NCI-H510A (cell line): ENCODE measurements around the gene PRKAR1A.
"Not testable (repeated sequence)": the region's sequence is repeated elsewhere in the genome, so short reads cannot be mapped to it uniquely, and the experiment has no call there.

Experiments
- DNase-seq: peaks from one replicate; lab custom pipeline; 2025; lab: John Stamatoyannopoulos, UW

PRKAR1A gene

GRCh38 chr17:68511671-68512246 lies 471 bp upstream of the PRKAR1A start:
- DNase-seq, result peak; percentile 84

GRCh38 chr17:68512960-68513474 lies 787 bp downstream of the PRKAR1A start:
- DNase-seq, result no peak

DNA sequence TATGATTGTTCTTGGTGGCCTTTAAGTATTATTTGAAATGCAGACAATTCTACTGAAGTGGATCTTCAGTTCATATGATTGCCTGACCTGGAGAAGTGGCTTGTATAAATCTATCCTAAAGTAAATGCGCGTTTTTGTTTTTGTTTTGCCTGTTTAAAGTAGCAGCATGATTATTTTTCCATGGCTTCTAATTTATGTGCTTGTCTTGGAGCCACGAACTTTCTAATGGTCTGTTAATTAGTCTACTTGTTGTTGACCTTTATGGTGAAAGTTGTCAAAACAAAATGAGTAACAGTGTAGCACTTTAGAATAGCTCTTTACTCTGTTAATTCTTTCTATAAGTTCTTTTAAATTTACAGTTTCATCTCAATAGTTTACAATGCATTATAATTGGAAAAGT lies 1.7 kb downstream of the PRKAR1A start:
- DNase-seq, result no peak

DNA sequence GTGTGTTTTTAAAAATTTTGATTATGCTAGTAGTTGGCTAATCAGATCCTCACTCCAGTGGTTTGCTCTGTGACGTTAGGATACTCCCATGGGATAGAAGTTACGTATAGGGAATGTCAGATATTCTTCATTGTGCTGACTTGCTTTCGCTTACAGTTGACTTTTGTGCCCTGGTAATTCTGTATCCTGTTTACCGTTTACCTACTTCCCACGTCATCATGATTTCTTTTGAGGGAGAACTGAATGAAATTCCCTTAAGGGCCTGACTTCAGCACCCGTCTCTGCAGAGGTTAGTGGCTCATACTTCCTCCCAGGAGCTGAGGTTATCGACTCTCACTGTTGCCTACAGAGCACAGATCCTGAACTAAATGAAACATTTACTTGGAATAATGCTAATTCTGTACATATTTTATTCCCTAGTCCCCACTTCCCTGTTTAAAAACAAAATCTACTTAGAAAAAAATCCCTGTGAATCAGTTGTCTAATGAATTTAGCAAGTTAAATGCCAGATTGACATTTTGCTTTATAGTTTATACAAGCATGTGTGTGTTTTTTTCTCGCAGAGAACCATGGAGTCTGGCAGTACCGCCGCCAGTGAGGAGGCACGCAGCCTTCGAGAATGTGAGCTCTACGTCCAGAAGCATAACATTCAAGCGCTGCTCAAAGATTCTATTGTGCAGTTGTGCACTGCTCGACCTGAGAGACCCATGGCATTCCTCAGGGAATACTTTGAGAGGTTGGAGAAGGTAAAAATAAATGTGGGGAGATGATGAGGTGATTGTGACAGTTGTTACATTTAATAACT lies 2.8 kb downstream of the PRKAR1A start:
- DNase-seq, result no peak

DNA sequence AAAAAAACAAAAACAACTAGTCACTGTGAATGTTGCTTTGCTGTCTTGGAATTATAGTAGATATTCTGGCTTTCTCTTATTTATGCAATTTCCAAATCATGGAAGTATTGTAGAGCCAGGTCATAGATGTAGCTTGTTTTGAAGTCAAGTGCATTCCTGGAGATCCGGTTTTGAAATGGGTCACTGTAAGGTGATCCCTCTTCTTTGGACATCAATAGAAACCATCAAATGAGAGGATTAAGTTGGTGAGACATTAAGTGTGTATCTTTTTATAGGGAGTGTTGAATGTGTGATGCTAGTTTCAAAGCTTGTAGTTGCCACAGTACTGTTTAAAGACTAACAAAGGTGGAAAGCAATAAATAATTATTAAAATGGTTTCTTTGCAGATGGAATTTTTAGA lies 4.5 kb downstream of the PRKAR1A start:
- no peak for DNase-seq

DNA sequence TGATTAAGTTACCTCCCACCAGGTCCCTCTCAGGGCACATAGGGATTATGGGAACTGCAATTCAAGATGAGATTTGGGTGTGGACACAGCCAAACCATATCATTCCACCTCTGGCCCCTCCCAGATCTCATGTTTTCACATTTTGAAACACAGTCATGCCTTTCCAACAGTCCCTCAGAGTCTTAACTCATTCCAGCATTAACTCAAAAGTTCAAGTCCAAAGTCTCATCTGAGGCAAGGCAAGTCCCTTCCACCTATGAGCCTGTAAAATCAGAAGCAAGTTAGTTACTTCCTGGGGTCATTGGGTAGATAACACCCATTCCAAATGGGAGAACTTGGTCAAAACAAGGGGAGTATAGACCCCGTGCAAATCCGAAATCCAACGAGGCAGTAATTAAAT lies 5.4 kb downstream of the PRKAR1A start:
- not testable (repeated sequence) for DNase-seq

DNA sequence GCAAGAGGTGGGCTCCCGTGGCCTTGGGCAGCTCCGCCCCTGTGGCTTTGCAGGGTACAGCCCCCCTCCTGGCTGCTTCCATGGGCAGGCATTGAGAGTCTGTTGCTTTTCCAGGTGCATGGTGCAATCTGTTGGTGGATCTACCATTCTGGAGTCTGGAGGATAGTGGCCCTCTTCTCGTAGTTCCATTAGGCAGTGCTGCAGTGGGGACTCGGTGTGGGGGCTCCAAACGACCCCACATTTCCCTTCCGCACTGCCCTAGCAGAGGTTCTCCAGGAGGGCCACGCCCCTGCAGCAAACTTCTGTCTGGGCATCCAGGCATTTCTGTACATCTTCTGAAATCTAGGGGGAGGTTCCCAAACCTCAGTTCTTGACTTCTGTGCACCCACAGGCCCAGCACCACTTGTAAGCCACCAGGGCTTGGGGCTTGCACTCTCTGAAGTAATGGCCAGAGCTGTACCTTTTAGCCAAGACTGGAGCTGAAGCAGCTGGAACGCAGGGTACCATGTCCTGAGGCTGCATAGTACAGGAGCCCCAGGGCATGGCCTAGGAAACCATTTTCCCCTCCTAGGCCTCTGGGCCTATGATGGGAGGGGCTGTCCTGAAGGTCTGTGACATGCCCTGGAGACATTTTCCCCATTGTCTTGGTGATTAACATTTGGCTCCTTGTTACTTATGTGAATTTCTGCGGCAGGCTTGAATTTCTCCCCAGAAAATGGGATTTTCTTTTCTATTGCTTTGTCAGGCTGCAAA lies 6.0 kb downstream of the PRKAR1A start:
- no peak for DNase-seq

DNA sequence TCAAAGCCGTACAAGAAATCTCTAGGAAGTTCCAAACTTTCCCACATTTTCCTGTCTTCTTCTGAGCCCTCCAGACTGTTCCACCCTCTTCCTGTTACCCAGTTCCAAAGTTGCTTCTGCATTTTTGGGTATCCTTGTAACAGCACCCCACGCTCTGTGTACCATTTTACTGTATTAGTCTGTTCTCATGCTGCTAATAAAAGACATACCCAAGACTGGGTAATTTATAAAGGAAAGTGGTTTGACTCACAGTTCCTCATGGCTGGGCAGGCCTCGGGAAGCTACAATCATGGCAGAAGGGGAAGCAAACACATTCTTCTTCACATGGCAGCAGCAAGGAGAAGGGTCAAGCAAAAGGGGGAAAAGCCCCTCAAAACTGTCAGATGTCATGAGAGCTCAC lies 6.8 kb downstream of the PRKAR1A start:
- DNase-seq, result not testable (repeated sequence)

GRCh38 chr17:68519911-68520310 lies 7.7 kb downstream of the PRKAR1A start:
- DNase-seq, result no peak

- DNase-seq, result no peak
Observed at GRCh38 chr17:68522266-68522665, 10.0 kb downstream of the PRKAR1A start.

- DNase-seq, result no peak
Observed at GRCh38 chr17:68526548-68526947, 14.3 kb downstream of the PRKAR1A start.

- no peak for DNase-seq
Observed at GRCh38 chr17:68527314-68527713, 15.1 kb downstream of the PRKAR1A start.

DNA sequence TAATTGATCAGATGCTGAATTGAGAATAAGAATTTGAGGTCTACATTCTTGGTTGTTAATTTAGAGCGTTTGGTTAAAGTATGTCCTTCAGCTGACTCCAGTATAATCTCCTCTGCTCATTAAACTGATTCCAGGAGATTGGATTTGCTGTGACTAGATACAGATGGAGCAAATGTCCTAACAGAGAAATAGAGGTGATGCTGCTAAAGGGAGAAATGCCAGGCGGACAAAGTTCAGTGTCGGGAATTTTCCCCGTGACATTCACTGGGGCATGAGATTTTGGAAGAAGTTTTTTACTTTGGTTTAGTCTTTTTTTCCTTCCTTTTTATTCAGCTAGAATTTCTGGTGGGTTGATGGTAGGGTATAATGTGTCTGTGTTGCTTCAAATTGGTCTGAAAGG lies 19.0 kb downstream of the PRKAR1A start:
- DNase-seq, result no peak

GRCh38 chr17:68532826-68533225 lies 20.6 kb downstream of the PRKAR1A start:
- DNase-seq, result no peak

DNA sequence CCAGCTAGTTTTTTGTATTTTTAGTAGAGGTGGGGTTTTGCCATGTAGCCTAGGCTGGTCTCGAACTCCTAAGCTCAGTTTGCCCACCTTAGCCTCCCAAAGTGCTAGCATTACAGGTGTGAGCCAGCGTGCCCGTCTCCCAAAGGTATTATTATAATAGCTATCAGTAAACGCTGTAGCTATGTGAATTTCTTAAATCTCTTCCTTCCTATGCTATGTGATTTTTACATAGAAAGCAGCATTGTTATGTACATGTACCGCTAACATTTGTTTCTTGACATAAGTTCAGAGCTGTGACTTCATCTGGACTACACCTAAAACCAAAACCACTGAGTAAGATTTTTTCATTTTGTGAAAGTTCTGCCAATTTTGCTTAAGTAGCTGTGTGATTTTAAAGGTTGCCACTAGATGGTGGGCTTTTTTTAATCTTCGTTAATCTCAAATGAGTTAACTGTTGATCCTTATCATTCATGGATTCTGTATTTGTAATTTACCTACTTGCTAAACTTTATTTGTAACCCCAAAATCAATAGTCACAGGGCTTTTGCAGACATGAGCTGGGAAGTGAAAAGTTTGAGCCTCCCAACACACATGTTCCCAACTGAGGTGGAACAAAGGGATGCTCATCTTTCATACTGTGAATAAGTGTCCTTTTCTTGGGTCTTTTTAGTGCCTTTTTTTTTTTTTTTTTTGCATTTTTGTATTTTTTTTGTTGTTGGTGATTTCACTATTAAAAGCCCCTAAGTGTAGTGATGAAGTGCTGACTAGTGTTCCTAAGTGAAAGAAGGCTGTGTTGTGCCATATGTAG lies 21.9 kb downstream of the PRKAR1A start:
- DNase-seq, result no peak

DNA sequence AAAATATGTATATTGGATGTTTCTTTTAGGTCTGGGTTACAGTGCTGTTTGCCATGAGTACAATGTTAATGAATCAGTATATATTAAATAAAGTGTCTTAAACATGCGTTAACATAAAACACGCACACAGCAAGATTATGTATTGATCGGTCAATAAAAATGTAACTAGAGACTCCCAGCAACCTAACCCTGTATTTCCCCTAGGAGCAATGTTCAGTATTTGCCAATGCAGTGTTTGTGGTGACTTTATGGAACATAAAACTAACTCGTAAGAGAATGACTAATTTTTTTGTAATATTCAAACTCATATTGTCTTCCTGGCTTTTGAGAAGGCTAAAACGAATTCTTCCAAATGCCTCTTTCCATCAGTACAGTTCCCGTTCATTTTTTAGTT lies 22.5 kb downstream of the PRKAR1A start:
- no peak for DNase-seq

DNA sequence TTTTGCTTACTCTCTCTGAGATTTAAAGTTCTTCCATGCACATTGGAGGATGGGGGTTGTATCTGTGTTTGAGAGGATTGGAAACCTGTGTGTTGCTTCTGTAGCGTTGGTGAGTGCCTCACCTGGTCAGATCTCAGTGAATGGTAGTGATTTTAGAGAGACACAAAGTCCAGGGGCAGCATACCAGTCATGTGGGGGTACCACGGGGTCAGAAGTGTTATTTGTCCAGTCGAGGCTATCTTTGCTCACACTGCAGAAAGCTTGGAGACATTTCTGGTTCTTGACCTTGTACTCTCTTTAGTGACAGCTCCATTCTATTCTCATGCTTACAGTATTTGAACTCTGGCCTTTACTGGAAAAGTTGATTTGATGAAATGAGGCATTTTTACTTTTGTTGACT lies 23.7 kb downstream of the PRKAR1A start:
- DNase-seq, result no peak

DNA sequence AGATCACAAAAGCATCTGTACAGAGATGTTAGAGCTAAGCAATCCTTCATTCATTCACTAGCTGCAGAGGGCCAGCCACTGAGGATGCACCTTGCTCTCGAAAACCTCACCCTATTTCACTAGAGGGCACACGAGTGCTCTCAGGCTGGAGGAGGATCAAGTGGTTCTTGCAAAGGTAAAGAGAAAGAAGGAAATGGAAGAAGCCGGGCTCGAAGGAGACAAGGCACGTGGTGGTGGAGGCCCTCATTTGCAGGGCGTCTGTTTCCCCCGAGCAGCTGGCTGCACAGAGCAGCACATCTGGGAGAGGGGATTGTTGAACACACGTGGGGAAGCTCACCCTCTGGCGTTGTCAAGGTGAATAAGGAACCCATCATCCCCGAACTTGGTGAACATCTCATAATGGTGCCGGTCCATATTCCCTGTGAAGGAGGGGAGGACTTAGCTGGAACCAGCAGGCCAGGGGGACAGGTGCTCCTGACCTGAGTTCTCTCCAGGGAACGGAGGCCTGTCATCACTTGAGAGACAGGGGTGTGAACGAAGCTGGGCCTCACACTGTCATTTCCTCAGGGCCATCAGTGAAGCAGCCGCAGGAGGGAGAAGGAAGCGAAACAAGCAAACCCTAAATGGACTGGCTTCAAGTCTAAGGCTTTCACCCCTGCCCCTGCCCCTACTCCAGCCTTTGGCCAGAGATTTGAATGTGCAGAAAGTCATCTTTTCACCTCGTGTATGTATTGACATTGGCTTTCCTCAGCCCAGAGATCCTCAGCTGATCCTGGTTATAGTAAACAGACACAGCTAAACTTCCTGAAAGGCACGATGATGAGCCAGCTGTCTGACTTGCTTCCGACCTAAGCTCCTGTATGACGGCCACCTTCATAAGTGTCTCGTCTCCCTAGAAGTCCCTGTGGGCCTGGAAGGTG lies 27.6 kb downstream of the PRKAR1A start:
- DNase-seq, result no peak

GRCh38 chr17:68540981-68541380 lies 28.8 kb downstream of the PRKAR1A start:
- no peak for DNase-seq

DNA sequence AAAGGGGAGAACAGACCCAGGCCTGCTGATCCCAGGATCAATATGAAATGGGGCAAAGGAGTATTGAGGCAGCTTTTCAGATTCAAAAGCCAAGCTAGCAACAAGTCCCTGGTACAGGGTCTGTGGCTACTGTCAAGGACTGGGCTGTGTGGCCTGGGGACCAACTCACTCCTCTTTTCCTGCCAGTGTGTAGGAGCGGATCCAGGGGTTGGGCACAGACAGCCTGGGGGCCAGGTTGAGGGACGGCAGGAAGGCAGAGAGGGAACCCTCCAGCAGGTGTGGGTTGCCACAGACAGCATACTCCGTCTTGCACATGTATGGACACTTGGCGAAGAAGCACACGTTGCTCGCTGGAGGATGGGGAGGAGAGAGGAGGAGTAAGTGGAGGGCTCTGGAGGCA lies 29.6 kb downstream of the PRKAR1A start:
- DNase-seq, result no peak
